Progenitor cell of endocrine pancreas (in vitro differentiated cells): ENCODE data around the gene SLC2A4. TPM values are rescaled to one million over a fixed set of nuclear protein-coding genes. Genes with fewer than 3 reads are reported as not detected.
A peak's percentile ranks its signal among the peaks of the same experiment; 100 is the strongest.

Experiments used
- DNase-seq: peaks from one replicate; pipeline ENCODE4 v3.0.0; 2021; ENCODE audit warnings: low spot score; ENCODE audit not compliant: unreplicated experiment
- H3K27ac Mint-ChIP-seq: 2 replicates; pipeline ENCODE4 v1.8.0; 2021; ENCODE audit warnings: mild to moderate bottlenecking, moderate library complexity, mixed read lengths
- H3K27me3 Mint-ChIP-seq: 2 replicates; pipeline ENCODE4 v1.8.0; 2021; ENCODE audit warnings: mixed read lengths
- H3K36me3 Mint-ChIP-seq: 2 replicates; pipeline ENCODE4 v1.8.0; 2022; ENCODE audit warnings: mixed read lengths; ENCODE audit not compliant: insufficient read depth
- H3K4me1 Mint-ChIP-seq: 2 replicates; pipeline ENCODE4 v1.8.0; 2021; ENCODE audit warnings: low read depth, mixed read lengths
- H3K4me3 Mint-ChIP-seq: 2 replicates; pipeline ENCODE4 v1.8.0; 2021; ENCODE audit warnings: low read depth, mild to moderate bottlenecking, moderate library complexity, mixed read lengths
- H3K9me3 Mint-ChIP-seq: 2 replicates; pipeline ENCODE4 v1.8.0; 2021; ENCODE audit warnings: low read depth, mixed read lengths
- total RNA-seq: library from RNA; stranded (reverse); gene quantifications from 2 replicates; pipeline ENCODE4 v1.2.1, GENCODE V29; 2021
- TF ChIP-seq, protein P1 (sequence below): fragments of 200-600 bp; sonication (generic); IDR thresholded peaks from one replicate; pipeline ENCODE4 v1.5.0; 2021; ENCODE audit warnings: antibody characterized with exemption, mild to moderate bottlenecking; ENCODE audit not compliant: unreplicated experiment

The SLC2A4 gene
- total RNA-seq, 1 donor from 2014 or later = 1.5 TPM

DNA sequence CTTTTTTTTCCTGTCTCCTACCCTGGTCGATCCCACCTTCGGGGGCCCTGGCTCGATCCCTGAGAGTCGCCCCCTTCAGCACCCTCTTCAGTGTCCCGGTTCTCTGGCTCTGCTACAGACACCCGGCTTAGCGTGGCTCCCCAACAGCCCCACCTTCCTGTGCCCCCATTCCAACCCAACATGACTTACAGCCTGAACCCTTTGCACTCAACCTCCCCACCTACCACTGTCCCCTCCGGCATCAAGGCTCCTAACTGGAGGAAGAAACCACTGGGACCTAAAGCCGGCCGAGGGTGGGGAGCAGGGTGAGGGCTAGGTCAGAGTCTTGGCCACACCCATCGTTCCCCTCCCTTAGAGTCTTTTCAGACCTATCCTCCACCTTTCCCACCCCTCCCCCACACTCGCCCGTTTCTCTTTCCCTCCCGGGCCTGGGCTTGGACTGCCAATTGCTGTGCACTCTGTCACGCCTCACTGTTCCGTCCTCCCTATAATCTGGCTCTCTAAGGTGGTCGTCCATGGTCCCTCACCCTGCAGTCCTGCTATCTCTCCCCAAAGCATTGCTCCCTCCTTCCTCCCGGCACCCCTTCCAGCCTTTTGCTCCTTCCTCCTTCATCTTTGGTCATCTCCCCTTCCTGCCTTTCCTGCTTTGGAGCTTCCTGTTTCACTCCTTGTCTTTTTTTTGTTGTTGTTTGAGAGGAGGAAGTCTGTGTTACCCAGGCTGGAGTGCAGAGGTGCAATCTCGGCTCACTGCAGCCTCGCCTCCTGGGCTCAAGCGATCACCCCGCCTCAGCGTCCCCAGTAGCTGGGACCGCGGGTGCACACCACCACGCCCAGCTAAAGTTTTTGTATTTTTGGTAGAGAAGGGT is 18.4 kb upstream of the SLC2A4 start:
- H3K9me3 Mint-ChIP-seq = no peaks in the 10 kb centered on the region
- DNase-seq = peak; percentile 54
- H3K27ac Mint-ChIP-seq = peak overlapping the region; percentile 99
- peak overlapping the region; percentile 99 for H3K4me3 Mint-ChIP-seq
- H3K36me3 Mint-ChIP-seq = peaks cover 4% of the 10 kb centered on the region
- H3K4me1 Mint-ChIP-seq = peaks cover 36% of the 10 kb centered on the region
- no peaks in the 10 kb centered on the region for H3K27me3 Mint-ChIP-seq
- TF ChIP-seq, protein P1, sequence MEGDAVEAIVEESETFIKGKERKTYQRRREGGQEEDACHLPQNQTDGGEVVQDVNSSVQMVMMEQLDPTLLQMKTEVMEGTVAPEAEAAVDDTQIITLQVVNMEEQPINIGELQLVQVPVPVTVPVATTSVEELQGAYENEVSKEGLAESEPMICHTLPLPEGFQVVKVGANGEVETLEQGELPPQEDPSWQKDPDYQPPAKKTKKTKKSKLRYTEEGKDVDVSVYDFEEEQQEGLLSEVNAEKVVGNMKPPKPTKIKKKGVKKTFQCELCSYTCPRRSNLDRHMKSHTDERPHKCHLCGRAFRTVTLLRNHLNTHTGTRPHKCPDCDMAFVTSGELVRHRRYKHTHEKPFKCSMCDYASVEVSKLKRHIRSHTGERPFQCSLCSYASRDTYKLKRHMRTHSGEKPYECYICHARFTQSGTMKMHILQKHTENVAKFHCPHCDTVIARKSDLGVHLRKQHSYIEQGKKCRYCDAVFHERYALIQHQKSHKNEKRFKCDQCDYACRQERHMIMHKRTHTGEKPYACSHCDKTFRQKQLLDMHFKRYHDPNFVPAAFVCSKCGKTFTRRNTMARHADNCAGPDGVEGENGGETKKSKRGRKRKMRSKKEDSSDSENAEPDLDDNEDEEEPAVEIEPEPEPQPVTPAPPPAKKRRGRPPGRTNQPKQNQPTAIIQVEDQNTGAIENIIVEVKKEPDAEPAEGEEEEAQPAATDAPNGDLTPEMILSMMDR = no peak

GRCh38 chr17:7263801-7264078 is 17.8 kb upstream of the SLC2A4 start:
- H3K27me3 Mint-ChIP-seq = no peaks in the 10 kb centered on the region
- TF ChIP-seq, protein P1 = no peak
- peaks cover 33% of the 10 kb centered on the region for H3K4me1 Mint-ChIP-seq
- H3K4me3 Mint-ChIP-seq = peak overlapping the region; percentile 99
- H3K27ac Mint-ChIP-seq = peak overlapping the region; percentile 99
- DNase-seq = no peak
- peaks cover 4% of the 10 kb centered on the region for H3K36me3 Mint-ChIP-seq
- H3K9me3 Mint-ChIP-seq = no peaks in the 10 kb centered on the region

DNA sequence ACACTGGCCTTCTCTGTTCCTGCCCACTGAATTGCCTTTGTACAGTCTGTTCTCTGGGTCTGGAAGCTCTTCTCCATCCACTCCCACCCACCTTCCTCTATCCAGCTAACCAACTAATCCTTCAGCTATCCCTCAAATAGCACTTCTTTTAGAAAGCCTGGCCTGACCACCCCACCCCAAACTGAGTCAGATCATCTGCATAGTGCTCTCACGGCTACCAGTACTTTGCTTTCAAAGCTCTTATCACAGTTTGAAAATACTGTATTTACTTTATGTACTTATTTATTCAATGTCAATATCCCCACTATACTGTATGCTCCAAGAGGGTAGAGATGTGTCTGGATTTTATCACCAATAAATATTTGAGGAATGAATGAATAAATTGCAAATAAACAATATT is 14.7 kb upstream of the SLC2A4 start:
- Mint-ChIP-seq H3K27ac (peak overlapping the region; percentile 42), H3K4me3 (no peak overlapping the region), H3K27me3 (peaks cover 4% of the 10 kb centered on the region)

DNA sequence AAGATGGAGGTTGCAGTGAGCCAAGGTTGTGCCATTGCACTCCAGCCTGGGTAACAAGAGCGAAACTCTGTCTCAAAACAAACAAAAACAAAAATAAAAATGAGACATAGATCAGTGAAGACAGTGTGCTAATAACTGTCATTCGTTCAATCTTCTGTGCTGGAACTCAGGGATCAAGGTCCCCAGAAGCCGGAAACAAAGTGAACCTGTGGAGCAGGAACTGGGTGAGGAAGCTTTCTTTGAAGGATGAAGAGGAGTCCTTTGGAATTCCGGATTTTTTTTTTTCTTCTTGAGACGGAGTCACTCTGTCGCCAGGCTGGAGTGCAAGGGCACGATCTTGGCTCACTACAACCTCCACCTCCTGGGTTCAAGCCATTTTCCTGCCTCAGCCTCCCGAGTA is 2.1 kb upstream of the SLC2A4 start:
- H3K36me3 Mint-ChIP-seq = no peaks in the 10 kb centered on the region
- DNase-seq = no peak
- peaks cover 22% of the 10 kb centered on the region for H3K27me3 Mint-ChIP-seq
- TF ChIP-seq, protein P1 = no peak
- H3K27ac Mint-ChIP-seq = no peak overlapping the region
- peaks cover 6% of the 10 kb centered on the region for H3K4me1 Mint-ChIP-seq
- H3K4me3 Mint-ChIP-seq = no peak overlapping the region
- H3K9me3 Mint-ChIP-seq = no peaks in the 10 kb centered on the region

More for the DNA sequence above, 14.7 kb upstream of the SLC2A4 start:
- H3K4me1 Mint-ChIP-seq = peaks cover 17% of the 10 kb centered on the region
- TF ChIP-seq, protein P1 = no peak
- no peaks in the 10 kb centered on the region for H3K9me3 Mint-ChIP-seq
- no peaks in the 10 kb centered on the region for H3K36me3 Mint-ChIP-seq
- no peak for DNase-seq

- no peaks in the 10 kb centered on the region for H3K9me3 Mint-ChIP-seq
- H3K4me3 Mint-ChIP-seq = peak overlapping the region; percentile 76
- peaks cover 6% of the 10 kb centered on the region for H3K4me1 Mint-ChIP-seq
- peak; percentile 70 for DNase-seq
- TF ChIP-seq, protein P1 = peak; percentile 84
- H3K36me3 Mint-ChIP-seq = no peaks in the 10 kb centered on the region
- peaks cover 22% of the 10 kb centered on the region for H3K27me3 Mint-ChIP-seq
- peak overlapping the region; percentile 58 for H3K27ac Mint-ChIP-seq
Measured at GRCh38 chr17:7280519-7281073, 922 bp upstream of the SLC2A4 start.
